Loucy (cell line): ENCODE data around the gene MAP2.

Source experiments
- H2AFZ ChIP-seq: fragments of 200-600 bp; sonication (generic); 2 replicates; pipeline ENCODE4 v1.6.0; 2016; ENCODE audit warnings: antibody characterized with exemption, mild to moderate bottlenecking, low read length, moderate library complexity
- H3F3A ChIP-seq: fragments of 200-600 bp; 2 replicates; pipeline ENCODE4 v1.6.0; 2016; ENCODE audit warnings: antibody characterized with exemption, low read depth, mild to moderate bottlenecking
- H3K27me3 ChIP-seq: fragments of 200-600 bp; sonication (generic); 2 replicates; pipeline ENCODE4 v1.6.1; 2014; ENCODE audit warnings: low read length, mild to moderate bottlenecking; ENCODE audit not compliant: insufficient read depth, poor library complexity, severe bottlenecking
- H3K36me3 ChIP-seq: fragments of 200-600 bp; sonication (generic); 2 replicates; pipeline ENCODE4 v1.6.1; 2016; ENCODE audit warnings: low read length; ENCODE audit not compliant: insufficient read depth
- H3K4me1 ChIP-seq: fragments of 200-600 bp; sonication (generic); 2 replicates; pipeline ENCODE4 v1.5.1; 2014; ENCODE audit warnings: low read length, mild to moderate bottlenecking; ENCODE audit not compliant: insufficient read depth, poor library complexity, severe bottlenecking
- H3K4me2 ChIP-seq: fragments of 200-600 bp; sonication (generic); 2 replicates; pipeline ENCODE4 v1.6.0; 2014; ENCODE audit warnings: antibody characterized with exemption, low read length, low read depth, mild to moderate bottlenecking; ENCODE audit not compliant: poor library complexity, severe bottlenecking
- H3K4me3 ChIP-seq: fragments of 200-600 bp; sonication (generic); 2 replicates; pipeline ENCODE4 v1.5.1; 2014; ENCODE audit warnings: low read length, mild to moderate bottlenecking, mixed read lengths; ENCODE audit not compliant: poor library complexity, severe bottlenecking
- H3K79me2 ChIP-seq: fragments of 200-600 bp; sonication (generic); 2 replicates; pipeline ENCODE4 v1.6.1; 2014; ENCODE audit warnings: low read length; ENCODE audit not compliant: insufficient read depth
- H3K9ac ChIP-seq: fragments of 200-600 bp; sonication (generic); 2 replicates; pipeline ENCODE4 v1.6.0; 2014; ENCODE audit warnings: mild to moderate bottlenecking, low read depth, low read length, moderate library complexity; ENCODE audit not compliant: poor library complexity, severe bottlenecking
- H3K9me2 ChIP-seq: fragments of 200-600 bp; sonication (generic); replicated peaks from 2 replicates; pipeline ENCODE4 v1.6.1; 2016; ENCODE audit warnings: low read depth, low read length, mixed read lengths
- H3K9me3 ChIP-seq: fragments of 200-600 bp; sonication (generic); 2 replicates; pipeline ENCODE4 v1.6.1; 2014; ENCODE audit warnings: mild to moderate bottlenecking, antibody characterized with exemption, low read length, low read depth; ENCODE audit not compliant: insufficient read depth
- H4K20me1 ChIP-seq: fragments of 200-600 bp; sonication (generic); 2 replicates; pipeline ENCODE4 v1.6.0; 2014; ENCODE audit warnings: antibody characterized with exemption, low read length, mild to moderate bottlenecking; ENCODE audit not compliant: insufficient read depth, poor library complexity, severe bottlenecking
- CTCF ChIP-seq: fragments of 200-600 bp; sonication (generic); conservative IDR thresholded peaks from 2 replicates; pipeline ENCODE4 v1.5.1; 2014; ENCODE audit warnings: mild to moderate bottlenecking, antibody characterized with exemption, low read length
- EZH2phosphoT487 ChIP-seq: fragments of 200-600 bp; IDR thresholded peaks from 2 replicates; pipeline ENCODE4 v1.6.1; 2018; ENCODE audit warnings: antibody characterized with exemption, mild to moderate bottlenecking, moderate library complexity, borderline replicate concordance

The MAP2 gene

GRCh38 chr2:209547726-209548125 lies 123.9 kb downstream of the MAP2 start:
- no peak for TF ChIP-seq EZH2phosphoT487
- no peak for TF ChIP-seq CTCF
- Histone ChIP-seq H3K4me2 (no peak overlapping the region), H3K79me2 (no peaks in the 10 kb centered on the region), H4K20me1 (no peaks in the 10 kb centered on the region), H3K4me1 (peaks cover 9% of the 10 kb centered on the region), H3K36me3 (no peaks in the 10 kb centered on the region), H2AFZ (no peak overlapping the region), H3F3A (no peaks in the 10 kb centered on the region), H3K4me3 (no peak overlapping the region), H3K9me3 (no peaks in the 10 kb centered on the region), H3K9me2 (no peaks in the 10 kb centered on the region), H3K27me3 (no peaks in the 10 kb centered on the region), H3K9ac (no peak overlapping the region)

DNA sequence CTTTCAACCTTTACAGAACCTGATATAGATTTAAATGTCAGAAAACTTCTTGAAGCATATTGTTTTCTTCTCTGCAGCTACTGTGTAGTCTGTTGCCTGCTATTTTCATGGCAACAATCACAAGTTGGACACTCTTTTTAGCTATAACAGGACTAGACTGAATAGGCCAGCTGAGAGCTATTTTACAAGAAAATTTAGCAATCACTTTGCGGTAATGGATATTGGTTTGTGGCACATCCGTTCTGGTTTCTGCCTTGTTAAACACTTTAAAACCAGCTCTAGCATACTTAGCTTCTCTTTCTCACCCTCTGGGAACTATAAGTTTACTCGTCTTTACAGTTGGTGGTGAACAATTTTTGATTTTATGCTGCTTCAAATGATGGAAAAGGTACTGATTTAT lies 125.7 kb downstream of the MAP2 start:
- no peak overlapping the region for H3K4me2 ChIP-seq
- no peaks in the 10 kb centered on the region for H4K20me1 ChIP-seq
- no peaks in the 10 kb centered on the region for H3K9me2 ChIP-seq
- H2AFZ ChIP-seq = no peak overlapping the region
- H3K36me3 ChIP-seq = no peaks in the 10 kb centered on the region
- H3K27me3 ChIP-seq = no peaks in the 10 kb centered on the region
- H3K4me1 ChIP-seq = peaks cover 9% of the 10 kb centered on the region
- H3F3A ChIP-seq = no peaks in the 10 kb centered on the region
- H3K9me3 ChIP-seq = no peaks in the 10 kb centered on the region
- H3K9ac ChIP-seq = no peak overlapping the region
- no peak overlapping the region for H3K4me3 ChIP-seq
- no peaks in the 10 kb centered on the region for H3K79me2 ChIP-seq
- no peak for TF ChIP-seq CTCF
- no peak for TF ChIP-seq EZH2phosphoT487

GRCh38 chr2:209553913-209554312 lies 130.1 kb downstream of the MAP2 start:
- no peak for TF ChIP-seq EZH2phosphoT487
- no peak for TF ChIP-seq CTCF
- no peak overlapping the region for H2AFZ ChIP-seq

More at GRCh38 chr2:209553913-209554312, 130.1 kb downstream of the MAP2 start:
- no peak overlapping the region for H3K9ac ChIP-seq
- no peaks in the 10 kb centered on the region for H3F3A ChIP-seq
- H4K20me1 ChIP-seq = no peaks in the 10 kb centered on the region
- peaks cover 9% of the 10 kb centered on the region for H3K4me1 ChIP-seq
- H3K9me2 ChIP-seq = no peaks in the 10 kb centered on the region
- H3K27me3 ChIP-seq = no peaks in the 10 kb centered on the region
- H3K9me3 ChIP-seq = no peaks in the 10 kb centered on the region
- no peak overlapping the region for H3K4me2 ChIP-seq
- H3K36me3 ChIP-seq = no peaks in the 10 kb centered on the region
- no peak overlapping the region for H3K4me3 ChIP-seq
- H3K79me2 ChIP-seq = no peaks in the 10 kb centered on the region
